Breast epithelium (tissue), 4 donors: Measurements from ENCODE around the gene CTNND2. TPM values are rescaled to one million over a fixed set of nuclear protein-coding genes. Genes with fewer than 3 reads are reported as not detected.

Source experiments
- DNase-seq, 2 donors: peaks; one replicate each; pipeline ENCODE4 v3.0.0-alpha.2; 2019; ENCODE audit warnings: low spot score in 2 of 2
- H3K27ac ChIP-seq, 2 donors: fragments of 200-600 bp; sonication (generic) in 1 of 2; one replicate each; pipeline ENCODE4 v1.5.1; 2016 to 2019; ENCODE audit warnings: mild to moderate bottlenecking in 1 of 2
- H3K27me3 ChIP-seq, 2 donors: fragments of 200-600 bp; sonication (generic) in 1 of 2; one replicate each; pipeline versions ENCODE4 v1.5.1 to v1.6.0; 2017 to 2019; ENCODE audit warnings: control low read depth in 1 of 2, mild to moderate bottlenecking in 1 of 2
- H3K36me3 ChIP-seq: fragments of 200-600 bp; one replicate; pipeline ENCODE4 v1.5.1; 2019
- H3K4me1 ChIP-seq, 2 donors: fragments of 200-600 bp; sonication (generic); one replicate each; pipeline ENCODE4 v1.5.1; 2016 to 2019; ENCODE audit warnings: control low read depth in 1 of 2
- H3K4me3 ChIP-seq, 3 donors: fragments of 200-600 bp; sonication (generic); 1 replicate in 2 of 3; 2 replicates in 1 of 3; pipeline ENCODE4 v1.5.1; 2016 to 2019; ENCODE audit warnings: mild to moderate bottlenecking in 3 of 3, moderate library complexity in 2 of 3
- H3K9me3 ChIP-seq, 2 donors: fragments of 200-600 bp; sonication (generic) in 1 of 2; one replicate each; pipeline ENCODE4 v1.5.1; 2016 to 2019; ENCODE audit warnings: control low read depth in 1 of 2
- POLR2A ChIP-seq: fragments of 450-650 bp; IDR thresholded peaks from one replicate; pipeline ENCODE4 v1.6.1; 2016; ENCODE audit warnings: antibody characterized with exemption, mild to moderate bottlenecking, moderate library complexity
- POLR2AphosphoS5 ChIP-seq, 3 donors: sonication (generic); formaldehyde crosslinking; IDR thresholded peaks; one replicate each; pipeline ENCODE4 v1.6.1; 2017; ENCODE audit warnings: antibody characterized with exemption in 3 of 3
- intact Hi-C: fragments of 100-400 bp; cut with DNase I; formaldehyde crosslinking; loops from one replicate; pipeline ENCODE4 v1.15.1; 2023; ENCODE audit warnings: low total_unique reads
- total RNA-seq, 3 donors: library from RNA; depleted of rRNA; stranded (reverse); fragments of >200 nt; gene quantifications; one replicate each; pipeline ENCODE4 v1.1.0, GENCODE V29; 2016
- TF ChIP-seq, protein P1 (sequence below), 3 donors: fragments of 450-650 bp; IDR thresholded peaks; one replicate each; pipeline ENCODE4 v1.5.1; 2016 to 2017; ENCODE audit warnings: antibody characterized with exemption in 3 of 3, mild to moderate bottlenecking in 3 of 3, moderate library complexity in 3 of 3

CTNND2 gene
- total RNA-seq, 3 donors from 2014 or later = 3.3 to 6.0 TPM; not detected in 1

DNA sequence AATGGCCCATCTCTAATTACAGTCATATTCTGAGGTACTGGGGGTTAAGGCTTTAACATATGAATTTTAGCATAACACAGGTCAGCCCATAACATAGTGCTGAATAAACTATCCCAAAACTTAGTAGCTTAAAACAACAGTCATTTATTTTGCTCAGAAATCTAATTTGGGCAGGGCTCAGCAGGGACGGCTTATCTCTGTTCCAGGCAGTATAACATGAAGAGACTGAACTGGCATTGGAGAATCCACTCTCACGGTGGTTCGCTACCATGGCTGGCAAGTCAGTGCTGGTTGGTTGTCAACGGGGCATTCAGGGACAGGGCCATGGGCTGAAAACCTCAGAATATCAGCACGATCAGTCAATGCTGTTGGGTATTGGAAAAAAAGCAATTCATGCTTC, 622.4 kb downstream of the CTNND2 start:
- H3K36me3 ChIP-seq = no peaks in the 10 kb centered on the region
- no peak overlapping the region for H3K4me3 ChIP-seq
- no peaks in the 10 kb centered on the region for H3K4me1 ChIP-seq
- no peak overlapping the region for H3K27ac ChIP-seq
- H3K9me3 ChIP-seq = peaks cover 0 to 18% of the 10 kb centered on the region in 2 donors
- no peaks in the 10 kb centered on the region for H3K27me3 ChIP-seq
- TF ChIP-seq POLR2A (no peak), POLR2AphosphoS5 (IDR thresholded peaks at IDR 0.05) (no peak)
- TF ChIP-seq, protein P1, sequence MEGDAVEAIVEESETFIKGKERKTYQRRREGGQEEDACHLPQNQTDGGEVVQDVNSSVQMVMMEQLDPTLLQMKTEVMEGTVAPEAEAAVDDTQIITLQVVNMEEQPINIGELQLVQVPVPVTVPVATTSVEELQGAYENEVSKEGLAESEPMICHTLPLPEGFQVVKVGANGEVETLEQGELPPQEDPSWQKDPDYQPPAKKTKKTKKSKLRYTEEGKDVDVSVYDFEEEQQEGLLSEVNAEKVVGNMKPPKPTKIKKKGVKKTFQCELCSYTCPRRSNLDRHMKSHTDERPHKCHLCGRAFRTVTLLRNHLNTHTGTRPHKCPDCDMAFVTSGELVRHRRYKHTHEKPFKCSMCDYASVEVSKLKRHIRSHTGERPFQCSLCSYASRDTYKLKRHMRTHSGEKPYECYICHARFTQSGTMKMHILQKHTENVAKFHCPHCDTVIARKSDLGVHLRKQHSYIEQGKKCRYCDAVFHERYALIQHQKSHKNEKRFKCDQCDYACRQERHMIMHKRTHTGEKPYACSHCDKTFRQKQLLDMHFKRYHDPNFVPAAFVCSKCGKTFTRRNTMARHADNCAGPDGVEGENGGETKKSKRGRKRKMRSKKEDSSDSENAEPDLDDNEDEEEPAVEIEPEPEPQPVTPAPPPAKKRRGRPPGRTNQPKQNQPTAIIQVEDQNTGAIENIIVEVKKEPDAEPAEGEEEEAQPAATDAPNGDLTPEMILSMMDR (IDR thresholded peaks at IDR 0.05) = no peak
- intact Hi-C loops = no loop called here
- no peak for DNase-seq

DNA sequence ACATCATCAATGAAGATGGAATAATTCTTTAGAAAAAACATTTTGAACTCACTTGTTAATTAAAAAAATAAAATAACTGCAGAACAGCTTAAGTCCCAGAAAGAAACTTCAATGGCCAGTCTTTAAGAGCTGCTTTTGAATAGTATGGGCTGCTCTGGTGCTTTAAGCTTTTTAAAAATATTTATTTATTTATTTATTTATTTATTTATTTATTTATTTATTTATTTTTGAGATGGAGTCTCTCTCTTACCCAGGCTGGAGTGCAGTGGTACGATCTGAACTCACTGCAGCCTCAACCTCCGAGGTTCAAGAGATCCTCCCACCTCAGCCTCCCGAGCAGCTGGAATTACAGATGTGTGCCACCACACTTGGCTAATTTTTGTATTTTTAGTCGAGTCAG, 626.9 kb downstream of the CTNND2 start:
- TF ChIP-seq POLR2AphosphoS5 (IDR thresholded peaks at IDR 0.05) (no peak), POLR2A (no peak)
- TF ChIP-seq, protein P1 (IDR thresholded peaks at IDR 0.05) = no peak
- Histone ChIP-seq H3K4me3 (no peak overlapping the region), H3K27ac (no peak overlapping the region), H3K36me3 (no peaks in the 10 kb centered on the region), H3K27me3 (no peaks in the 10 kb centered on the region), H3K4me1 (no peaks in the 10 kb centered on the region), H3K9me3 (peaks cover 0 to 16% of the 10 kb centered on the region in 2 donors)
- DNase-seq = no peak
- intact Hi-C loops = no loop called here

- Histone ChIP-seq H3K4me1 (no peaks in the 10 kb centered on the region), H3K27ac (no peak overlapping the region), H3K4me3 (no peak overlapping the region), H3K27me3 (no peaks in the 10 kb centered on the region), H3K9me3 (no peaks in the 10 kb centered on the region), H3K36me3 (no peaks in the 10 kb centered on the region)
- no peak for DNase-seq
- TF ChIP-seq POLR2AphosphoS5 (IDR thresholded peaks at IDR 0.05) (no peak), POLR2A (no peak)
- TF ChIP-seq, protein P1 (IDR thresholded peaks at IDR 0.05) = no peak
- intact Hi-C loops = no loop called here
Observed at GRCh38 chr5:11273180-11273903, 630.9 kb downstream of the CTNND2 start.

- no peak overlapping the region for H3K4me3 ChIP-seq
- H3K4me1 ChIP-seq = no peaks in the 10 kb centered on the region
- H3K9me3 ChIP-seq = no peaks in the 10 kb centered on the region
- intact Hi-C loops = loop anchor here (10.0 kb wide), 1 partner anchor 955 kb away; no protein-coding TSS in a partner anchor
- no peaks in the 10 kb centered on the region for H3K36me3 ChIP-seq
- TF ChIP-seq, protein P1 (IDR thresholded peaks at IDR 0.05) = no peak
- TF ChIP-seq POLR2AphosphoS5 (IDR thresholded peaks at IDR 0.05) (no peak), POLR2A (no peak)
- no peak overlapping the region for H3K27ac ChIP-seq
- H3K27me3 ChIP-seq = no peaks in the 10 kb centered on the region
- DNase-seq = no peak
Observed at GRCh38 chr5:11269515-11269914, 634.7 kb downstream of the CTNND2 start.

- intact Hi-C loops = loop anchor here (10.0 kb wide), 1 partner anchor 954 kb away; no protein-coding TSS in a partner anchor
- Histone ChIP-seq H3K9me3 (no peaks in the 10 kb centered on the region), H3K36me3 (no peaks in the 10 kb centered on the region), H3K4me3 (no peak overlapping the region), H3K4me1 (no peaks in the 10 kb centered on the region), H3K27me3 (no peaks in the 10 kb centered on the region), H3K27ac (no peak overlapping the region)
- DNase-seq = no peak
- TF ChIP-seq POLR2AphosphoS5 (IDR thresholded peaks at IDR 0.05) (no peak), POLR2A (no peak)
- TF ChIP-seq, protein P1 (IDR thresholded peaks at IDR 0.05) = no peak
Observed at GRCh38 chr5:11268891-11269290, 635.4 kb downstream of the CTNND2 start.
